ENCODE data around the gene TXNRD1.

- TF ChIP-seq CTCF (IDR thresholded peaks at IDR 0.05) (no peak), ZFX (IDR thresholded peaks at IDR 0.05; ENCODE audit: borderline replicate concordance) (no peak)
Measured at GRCh38 chr12:104180374-104180773, 35.2 kb upstream of the TXNRD1 start.
